Lower lobe of right lung (tissue), 2 donors: ENCODE results near the gene RHBDF1. TPM values are rescaled to one million over a fixed set of nuclear protein-coding genes. Genes with fewer than 3 reads are reported as not detected.
A peak's percentile ranks its signal among the peaks of the same experiment; 100 is the strongest.

Experiments used
- ATAC-seq, 2 donors: fragments of 200-7000 bp; cut with Tn5 transposase; one replicate each; pipeline ENCODE4 v1.9.1; 2020 to 2022; ENCODE audit warnings: mild to moderate bottlenecking in 2 of 2, moderate library complexity in 2 of 2
- DNase-seq: peaks from one replicate; pipeline ENCODE4 v3.0.0-alpha.2; 2020
- H3K27ac ChIP-seq: fragments of 200-600 bp; one replicate; pipeline ENCODE4 v1.8.0; 2022
- H3K27me3 ChIP-seq: fragments of 200-600 bp; one replicate; pipeline ENCODE4 v1.8.0; 2022; ENCODE audit warnings: low read depth
- H3K36me3 ChIP-seq: fragments of 200-600 bp; one replicate; pipeline ENCODE4 v1.8.0; 2022; ENCODE audit warnings: mild to moderate bottlenecking
- H3K4me1 ChIP-seq: fragments of 200-600 bp; one replicate; pipeline ENCODE4 v1.8.0; 2022
- H3K4me3 ChIP-seq: fragments of 200-600 bp; one replicate; pipeline ENCODE4 v1.8.0; 2022; ENCODE audit warnings: mild to moderate bottlenecking
- H3K9me3 ChIP-seq: fragments of 200-600 bp; one replicate; pipeline ENCODE4 v1.8.0; 2022
- intact Hi-C: fragments of 100-400 bp; cut with DNase I; formaldehyde crosslinking; loops from one replicate; pipeline ENCODE4 v1.11.0; 2022
- total RNA-seq: library from RNA; stranded (reverse); fragmentation: NEBNext Ultra II Directional; extraction: Animal tissue kit (Norgen Biotek cat#: 25700); gene quantifications from one replicate; pipeline ENCODE4 v1.2.1, GENCODE V29; 2021
- TF ChIP-seq, protein P1 (sequence below): fragments of 200-600 bp; IDR thresholded peaks from one replicate; pipeline ENCODE4 v1.8.0; 2022; ENCODE audit warnings: antibody characterized with exemption, mild to moderate bottlenecking
- donor health status: DM: no; HTN: yes; CAD: no; lungs with severe emphysema.

The RHBDF1 gene
- total RNA-seq, 1 donor from 2014 or later, result 35.9 TPM

DNA sequence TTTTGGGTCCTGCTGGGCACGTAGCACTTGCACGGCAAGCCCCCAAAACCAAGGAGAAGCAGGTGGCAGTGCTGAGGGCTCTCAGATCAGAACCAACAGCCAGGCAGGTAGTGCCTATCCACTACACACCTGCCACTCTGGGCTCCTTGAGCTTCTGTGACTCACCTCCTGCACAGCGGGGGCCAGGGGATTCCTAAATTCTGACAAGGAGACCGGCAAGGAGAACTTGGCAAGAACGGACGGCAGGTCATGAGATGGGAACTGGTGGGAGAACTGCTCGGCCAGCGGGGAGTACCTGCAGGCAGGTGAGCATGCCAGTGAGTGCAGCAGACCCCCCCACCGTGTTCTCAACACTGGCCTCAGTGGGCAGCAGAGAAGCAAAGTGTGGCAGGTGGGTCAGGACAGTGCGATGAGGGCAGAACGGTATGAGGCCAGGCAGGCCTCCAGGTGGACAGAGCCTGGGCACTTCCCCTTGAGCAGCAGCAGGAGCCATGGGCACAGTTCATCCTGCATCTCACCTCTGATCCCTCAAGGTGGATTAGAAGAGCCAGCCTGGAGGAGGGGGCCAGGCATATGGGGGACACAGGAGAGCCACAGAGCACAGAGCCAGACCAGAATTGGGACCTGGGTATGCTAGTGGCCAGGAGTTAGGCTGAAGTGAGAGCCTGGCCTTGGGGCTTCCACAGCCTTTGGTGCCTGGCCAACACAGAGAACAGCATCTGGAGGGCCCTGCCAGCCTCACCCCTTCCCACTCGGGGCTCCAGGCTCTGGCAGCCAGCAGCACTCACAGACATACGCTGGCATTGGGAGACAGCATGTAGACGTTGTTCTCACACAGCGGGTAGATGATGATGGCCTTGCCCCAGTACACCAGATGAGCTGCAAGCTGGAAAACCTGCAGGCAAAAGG is 20.3 kb upstream of the RHBDF1 start:
- ATAC-seq (no peak), DNase-seq (no peak)
- intact Hi-C loops, result no loop called here
- Histone ChIP-seq H3K4me3 (no peak overlapping the region), H3K36me3 (peaks cover 44% of the 10 kb centered on the region), H3K27ac (no peak overlapping the region), H3K27me3 (no peaks in the 10 kb centered on the region), H3K9me3 (no peaks in the 10 kb centered on the region), H3K4me1 (peaks cover 11% of the 10 kb centered on the region)
- TF ChIP-seq, protein P1, sequence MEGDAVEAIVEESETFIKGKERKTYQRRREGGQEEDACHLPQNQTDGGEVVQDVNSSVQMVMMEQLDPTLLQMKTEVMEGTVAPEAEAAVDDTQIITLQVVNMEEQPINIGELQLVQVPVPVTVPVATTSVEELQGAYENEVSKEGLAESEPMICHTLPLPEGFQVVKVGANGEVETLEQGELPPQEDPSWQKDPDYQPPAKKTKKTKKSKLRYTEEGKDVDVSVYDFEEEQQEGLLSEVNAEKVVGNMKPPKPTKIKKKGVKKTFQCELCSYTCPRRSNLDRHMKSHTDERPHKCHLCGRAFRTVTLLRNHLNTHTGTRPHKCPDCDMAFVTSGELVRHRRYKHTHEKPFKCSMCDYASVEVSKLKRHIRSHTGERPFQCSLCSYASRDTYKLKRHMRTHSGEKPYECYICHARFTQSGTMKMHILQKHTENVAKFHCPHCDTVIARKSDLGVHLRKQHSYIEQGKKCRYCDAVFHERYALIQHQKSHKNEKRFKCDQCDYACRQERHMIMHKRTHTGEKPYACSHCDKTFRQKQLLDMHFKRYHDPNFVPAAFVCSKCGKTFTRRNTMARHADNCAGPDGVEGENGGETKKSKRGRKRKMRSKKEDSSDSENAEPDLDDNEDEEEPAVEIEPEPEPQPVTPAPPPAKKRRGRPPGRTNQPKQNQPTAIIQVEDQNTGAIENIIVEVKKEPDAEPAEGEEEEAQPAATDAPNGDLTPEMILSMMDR, result no peak

DNA sequence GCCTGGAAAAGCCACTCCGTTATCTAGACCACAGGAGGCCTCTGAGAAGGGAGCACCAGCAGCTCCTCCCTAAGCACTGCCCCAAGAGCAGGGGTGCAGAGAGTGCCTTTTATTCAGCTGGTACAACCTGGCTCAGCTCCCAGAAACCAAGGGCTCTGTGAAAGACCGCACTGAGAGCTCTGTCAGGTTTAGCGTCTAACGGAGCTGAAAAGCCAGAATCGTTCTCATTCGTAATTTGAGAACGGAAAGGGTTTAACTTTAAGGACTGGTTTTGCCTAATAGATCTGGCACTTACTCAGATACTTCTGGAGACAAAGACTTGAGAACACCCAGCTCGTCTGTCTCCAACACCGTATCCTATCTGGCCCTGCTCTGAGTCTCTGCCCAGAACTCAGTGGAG is 19.1 kb upstream of the RHBDF1 start:
- Histone ChIP-seq H3K36me3 (peaks cover 56% of the 10 kb centered on the region), H3K4me1 (peaks cover 1% of the 10 kb centered on the region), H3K9me3 (no peaks in the 10 kb centered on the region), H3K4me3 (no peak overlapping the region), H3K27ac (peak overlapping the region; percentile 2), H3K27me3 (no peaks in the 10 kb centered on the region)
- DNase-seq (no peak), ATAC-seq (peak in 1 of 2 donors; percentile 31)
- intact Hi-C loops, result no loop called here
- TF ChIP-seq, protein P1, result no peak

DNA sequence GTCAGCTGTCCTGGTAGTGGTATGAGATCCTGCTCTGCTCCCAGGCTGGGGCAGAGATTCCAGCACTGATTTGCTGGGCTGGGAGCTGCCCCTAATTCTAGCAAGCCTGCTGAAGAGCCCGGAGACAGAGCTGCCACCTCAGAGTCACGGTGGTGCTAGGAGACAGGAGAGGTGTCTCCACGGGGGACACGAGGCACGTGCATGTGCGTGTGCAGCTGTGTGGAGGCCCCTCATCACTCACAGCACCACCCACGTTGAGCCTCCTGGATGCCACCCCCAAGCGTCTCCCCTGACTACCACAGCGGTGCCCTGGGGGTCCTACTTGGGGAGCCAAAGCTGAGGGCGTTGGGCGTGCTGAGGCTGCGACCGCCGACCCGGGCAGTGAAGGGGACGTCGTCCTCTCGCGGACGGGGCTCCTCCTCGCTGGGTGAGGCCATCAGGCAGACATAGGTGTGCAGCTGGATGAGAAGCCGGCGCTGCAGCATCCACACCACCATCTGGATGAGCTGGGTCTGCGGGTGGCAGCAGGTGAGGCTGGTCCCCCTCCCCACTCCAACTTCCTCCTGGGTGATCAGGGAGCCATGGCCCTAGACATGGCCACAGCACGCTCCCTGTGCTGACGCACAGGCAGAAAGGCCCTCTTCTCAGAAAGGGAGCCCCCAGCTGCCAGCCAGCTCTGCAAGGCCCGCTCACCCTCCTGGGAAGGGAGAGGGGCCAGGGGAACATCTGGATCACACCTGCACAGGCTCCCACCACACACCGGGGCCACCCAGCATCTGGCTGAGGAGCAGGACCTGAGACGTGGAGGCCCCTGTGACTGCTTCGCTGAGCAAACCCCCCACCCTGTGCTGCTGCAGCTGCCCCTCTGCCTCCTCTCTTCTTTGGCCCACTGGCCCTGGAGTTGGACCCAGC is 17.2 kb upstream of the RHBDF1 start:
- ATAC-seq, result no peak
- peaks cover 69% of the 10 kb centered on the region for H3K36me3 ChIP-seq

DNA sequence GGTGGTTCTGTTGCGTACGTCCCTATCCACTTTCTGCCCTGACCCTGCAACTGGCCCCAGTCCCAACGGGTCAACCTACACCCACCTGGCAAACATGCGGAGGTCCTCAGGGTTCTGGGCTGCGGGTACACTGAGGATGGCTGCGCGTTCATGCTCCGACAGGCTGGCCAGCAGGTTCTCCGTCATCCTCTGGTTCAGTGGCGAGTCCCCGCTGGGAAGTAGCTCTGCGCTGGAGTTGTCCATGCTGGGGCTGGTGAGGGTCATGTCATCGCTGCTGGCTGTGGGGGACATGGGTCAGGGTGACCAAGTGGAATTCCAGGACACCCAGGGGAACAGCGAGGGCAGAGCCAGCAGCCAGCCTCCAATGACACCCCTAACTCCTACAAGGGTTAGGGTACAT is 16.2 kb upstream of the RHBDF1 start:
- DNase-seq (peak; percentile 34), ATAC-seq (no peak)
- H3K9me3 ChIP-seq, result no peaks in the 10 kb centered on the region
- H3K4me3 ChIP-seq, result no peak overlapping the region
- peaks cover 30% of the 10 kb centered on the region for H3K4me1 ChIP-seq
- peaks cover 69% of the 10 kb centered on the region for H3K36me3 ChIP-seq
- H3K27ac ChIP-seq, result no peak overlapping the region
- no peaks in the 10 kb centered on the region for H3K27me3 ChIP-seq
- intact Hi-C loops, result no loop called here
- TF ChIP-seq, protein P1, result no peak

More for the DNA sequence above, 17.2 kb upstream of the RHBDF1 start:
- DNase-seq, result no peak
- no peak overlapping the region for H3K4me3 ChIP-seq
- TF ChIP-seq, protein P1, result no peak
- no peaks in the 10 kb centered on the region for H3K9me3 ChIP-seq
- intact Hi-C loops, result no loop called here
- peaks cover 20% of the 10 kb centered on the region for H3K4me1 ChIP-seq
- H3K27me3 ChIP-seq, result no peaks in the 10 kb centered on the region
- no peak overlapping the region for H3K27ac ChIP-seq

DNA sequence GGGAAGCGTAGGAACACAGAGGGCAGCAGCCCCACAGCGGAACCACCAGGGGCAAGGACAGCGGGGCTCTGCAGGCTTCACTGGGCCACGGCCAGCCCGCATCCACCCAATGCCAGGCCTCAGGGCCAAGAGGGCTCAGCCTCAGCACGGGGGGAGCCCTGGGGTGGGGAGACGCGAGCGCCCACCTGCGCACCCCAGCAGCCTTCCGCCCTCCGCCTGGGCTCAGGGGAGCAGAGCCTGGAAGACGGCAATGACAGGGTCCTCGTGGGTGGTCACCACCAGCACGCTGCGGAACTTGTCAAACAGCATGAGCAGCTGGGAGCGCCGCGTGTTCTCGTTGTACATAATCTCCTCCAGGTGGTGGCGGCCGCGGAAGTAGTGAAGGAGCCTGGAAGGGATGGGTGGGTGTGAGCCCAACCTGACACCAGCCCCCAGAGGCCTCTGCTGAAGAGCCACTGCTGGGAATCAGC is 14.1 kb upstream of the RHBDF1 start:
- Histone ChIP-seq H3K36me3 (peaks cover 63% of the 10 kb centered on the region), H3K27ac (peak overlapping the region; percentile 85), H3K4me3 (no peak overlapping the region), H3K4me1 (peaks cover 33% of the 10 kb centered on the region), H3K27me3 (no peaks in the 10 kb centered on the region), H3K9me3 (no peaks in the 10 kb centered on the region)
- no peak for ATAC-seq
- DNase-seq, result no peak
- intact Hi-C loops, result no loop called here
- TF ChIP-seq, protein P1, result no peak
